GM18951 (cell line): ENCODE results near the gene TRIP12.

Experiments
- POLR2A ChIP-seq: IDR thresholded peaks from 4 replicates; pipeline ENCODE4 v1.6.1; 2011; ENCODE audit warnings: mild to moderate bottlenecking; ENCODE audit not compliant: insufficient read length, insufficient read depth; ENCODE audit errors: extremely low read depth
- in situ Hi-C: fragments of 300-500 bp; cut with MboI; formaldehyde crosslinking; loops from one replicate; pipeline ENCODE4 v1.12.0; 2022; ENCODE audit warnings: low sequenced_read_pairs, mixed read lengths, inconsistent platforms; ENCODE audit not compliant: unreplicated experiment

TRIP12 gene

DNA sequence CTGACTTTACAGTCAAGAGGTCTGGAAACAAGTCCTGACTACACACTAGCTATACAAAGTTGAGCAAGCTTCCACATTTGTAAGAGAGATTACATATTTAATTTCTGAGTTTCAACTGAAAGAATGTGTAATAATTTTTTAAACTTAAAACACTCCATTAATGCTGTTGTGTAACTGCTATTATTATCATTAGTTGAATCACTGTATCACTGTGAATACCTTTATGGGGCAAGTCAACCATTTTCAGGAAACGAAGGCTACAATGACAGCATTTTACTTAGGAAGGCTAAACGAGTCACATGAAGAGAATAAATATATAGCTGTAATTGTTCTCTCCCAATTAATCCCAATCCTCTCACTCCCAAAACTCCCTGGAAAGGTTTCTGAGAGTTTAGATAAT is 46.3 kb downstream of the TRIP12 start:
- TF ChIP-seq POLR2A: no peak
- in situ Hi-C loops: no loop called here

GRCh38 chr2:229874647-229875046 is 47.2 kb downstream of the TRIP12 start:
- TF ChIP-seq POLR2A: no peak
- in situ Hi-C loops: no loop called here

GRCh38 chr2:229873123-229873581 is 48.7 kb downstream of the TRIP12 start:
- TF ChIP-seq POLR2A: no peak
- in situ Hi-C loops: no loop called here

- in situ Hi-C loops: no loop called here
- TF ChIP-seq POLR2A: no peak
Observed at GRCh38 chr2:229870903-229871656, 50.7 kb downstream of the TRIP12 start.

DNA sequence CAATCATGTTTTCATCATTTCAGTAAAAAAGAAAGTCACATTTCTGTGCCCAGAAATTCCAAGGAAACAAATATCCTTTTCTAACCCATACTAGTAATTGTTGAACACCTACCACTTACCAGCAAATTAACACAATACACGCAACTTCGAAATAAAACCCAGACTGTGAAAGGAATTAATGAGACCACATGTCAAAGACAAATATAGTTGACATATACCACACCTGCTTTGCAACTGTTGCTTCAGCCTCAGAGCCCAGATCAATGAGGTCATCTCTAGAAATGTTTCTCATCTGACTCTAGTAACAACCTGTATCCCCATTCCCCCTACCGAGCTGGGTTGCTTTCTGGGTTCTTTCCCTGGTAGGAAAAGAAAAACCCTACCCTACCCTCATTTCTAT is 52.6 kb downstream of the TRIP12 start:
- no peak for TF ChIP-seq POLR2A
- in situ Hi-C loops: no loop called here

GRCh38 chr2:229868794-229869193 is 53.0 kb downstream of the TRIP12 start:
- in situ Hi-C loops: no loop called here
- TF ChIP-seq POLR2A: no peak

DNA sequence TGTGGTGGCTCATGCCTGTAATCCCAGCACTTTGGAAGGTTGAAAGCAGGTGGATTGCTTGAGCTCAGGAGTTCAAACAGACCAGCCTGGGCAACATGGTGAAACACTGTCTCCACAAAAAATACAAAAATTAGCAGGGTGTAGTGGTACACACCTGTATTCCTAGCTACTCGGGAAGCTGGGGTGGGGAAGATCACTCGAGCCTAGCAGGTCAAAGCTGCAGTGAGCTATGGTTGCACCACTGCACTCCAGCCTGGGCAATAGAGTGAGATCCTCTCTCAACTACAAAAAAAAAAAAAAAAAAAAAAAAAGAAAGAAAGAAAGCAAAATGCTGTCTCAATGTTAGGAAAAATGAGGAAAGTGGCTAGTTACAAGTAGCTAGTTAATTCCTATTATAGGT is 56.8 kb downstream of the TRIP12 start:
- in situ Hi-C loops: no loop called here
- no peak for TF ChIP-seq POLR2A

- no peak for TF ChIP-seq POLR2A
- in situ Hi-C loops: no loop called here
Observed at GRCh38 chr2:229861431-229861830, 60.4 kb downstream of the TRIP12 start.

- in situ Hi-C loops: no loop called here
- TF ChIP-seq POLR2A: no peak
Observed at GRCh38 chr2:229860334-229860733, 61.5 kb downstream of the TRIP12 start.

GRCh38 chr2:229858351-229858750 is 63.5 kb downstream of the TRIP12 start:
- in situ Hi-C loops: no loop called here

DNA sequence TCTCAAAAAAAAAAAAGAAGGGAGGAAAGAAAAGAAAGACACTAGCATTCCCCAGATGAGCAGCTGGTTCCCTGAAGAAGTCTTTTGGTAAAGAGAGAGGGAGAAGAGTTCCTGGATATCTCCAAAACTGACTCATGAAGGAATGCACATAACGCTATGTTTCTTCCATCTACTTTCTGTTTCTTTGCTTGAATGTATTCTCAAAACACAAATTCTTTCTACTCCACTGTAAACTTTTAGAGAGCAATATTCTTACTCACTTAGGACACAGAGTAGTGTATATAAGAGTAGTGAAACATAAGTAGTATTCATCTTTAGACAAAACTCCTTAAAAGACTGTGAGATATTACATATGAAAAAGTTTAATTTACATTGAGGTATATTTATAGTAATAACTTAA is 64.2 kb downstream of the TRIP12 start:
- no peak for TF ChIP-seq POLR2A
- in situ Hi-C loops: no loop called here

More at GRCh38 chr2:229858351-229858750, 63.5 kb downstream of the TRIP12 start:
- no peak for TF ChIP-seq POLR2A

- TF ChIP-seq POLR2A: no peak
- in situ Hi-C loops: no loop called here
Observed at GRCh38 chr2:229856413-229856812, 65.4 kb downstream of the TRIP12 start.

DNA sequence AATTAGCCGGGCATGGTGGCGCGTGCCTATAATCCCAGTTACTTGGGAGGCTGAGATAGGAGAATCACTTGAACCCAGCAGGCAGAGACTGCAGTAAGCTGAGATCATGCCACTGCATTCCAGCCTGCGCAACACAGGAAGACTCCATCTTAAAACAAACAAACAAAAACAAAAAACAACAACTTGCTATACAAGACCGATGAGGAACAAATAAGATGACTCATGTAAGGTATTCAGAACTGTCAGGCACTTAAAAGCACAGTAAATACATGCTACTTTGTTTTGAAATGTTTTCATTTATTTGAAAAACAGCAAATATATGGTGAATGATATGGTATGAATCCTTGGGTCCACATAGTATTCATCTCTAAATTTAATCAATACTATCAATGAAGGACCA is 66.7 kb downstream of the TRIP12 start:
- no peak for TF ChIP-seq POLR2A
- in situ Hi-C loops: no loop called here

DNA sequence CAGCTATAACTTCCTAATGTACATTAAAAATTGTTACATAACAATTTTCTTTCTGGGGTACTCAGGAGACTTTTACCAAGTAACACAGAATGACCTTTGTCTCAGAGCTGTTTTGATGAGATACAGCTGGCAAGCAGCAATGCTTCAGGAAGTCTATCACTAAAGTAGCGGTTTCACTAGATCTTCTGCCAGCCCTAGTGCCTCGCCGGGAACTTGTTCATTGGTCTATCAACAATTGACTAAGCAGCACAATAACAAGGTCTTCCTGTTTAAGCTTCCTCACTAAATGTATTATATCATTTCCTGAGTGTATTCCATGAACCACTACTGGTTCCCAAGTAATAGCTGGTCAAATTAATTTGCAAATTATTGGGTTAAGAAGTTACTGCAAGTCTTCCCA is 69.2 kb downstream of the TRIP12 start:
- TF ChIP-seq POLR2A: no peak
- in situ Hi-C loops: no loop called here
